ENCODE results near the gene PELO. TPM values are rescaled to one million over a fixed set of nuclear protein-coding genes. Genes with fewer than 3 reads are reported as not detected.

PELO gene
- total and polyA plus RNA-seq, 2 donors (not counting 3 experiments of a cell fraction or from before 2014, with no cell fraction given): 8.6 to 13.2 TPM

GRCh38 chr5:52767766-52768480, 19.8 kb upstream of the PELO start:
- TF ChIP-seq JUN (IDR thresholded peaks at IDR 0.05; ENCODE audit: borderline replicate concordance, insufficient read depth, insufficient read length, low read depth): no peak

GRCh38 chr5:52769061-52769460, 18.7 kb upstream of the PELO start:
- Histone ChIP-seq H3K9me3 (replicated peaks; ENCODE audit: control insufficient read depth, insufficient read depth, low read length) (no peaks in the 10 kb centered on the region), H3K27ac (ENCODE audit: insufficient read depth, low read depth, low read length) (no peak overlapping the region), H3K9ac (replicated peaks; ENCODE audit: extremely low read depth, insufficient read depth, low read length) (no peak overlapping the region), H4K20me1 (replicated peaks; ENCODE audit: control insufficient read depth, extremely low read depth, insufficient read depth, low read length) (no peaks in the 10 kb centered on the region), H3K36me3 (ENCODE audit: control insufficient read depth in 2 of 2, extremely low read depth in 1 of 2, insufficient read depth in 2 of 2, low read length in 2 of 2) (no peaks in the 10 kb centered on the region), H3K27me3 (ENCODE audit: control insufficient read depth in 2 of 2, insufficient read depth in 2 of 2, low read length in 2 of 2) (no peaks in the 10 kb centered on the region), H3K79me2 (ENCODE audit: control insufficient read depth, insufficient read depth, low read length) (no peaks in the 10 kb centered on the region), H2AFZ (ENCODE audit: low read depth, low read length) (no peak overlapping the region), H3K4me2 (ENCODE audit: insufficient read depth, low read length) (no peak overlapping the region), H3K9me1 (replicated peaks; ENCODE audit: control insufficient read depth, extremely low read depth, insufficient read depth, low read length) (no peaks in the 10 kb centered on the region), H3K4me1 (ENCODE audit: control insufficient read depth, extremely low read depth, insufficient read depth, low read length) (no peaks in the 10 kb centered on the region), H3K4me3 (replicated peaks in 1 of 3; ENCODE audit: insufficient read depth in 1 of 3, low read depth in 1 of 3, low read length in 3 of 3) (no peak overlapping the region)
- intact Hi-C loops (cut with micrococcal nuclease) (no loop called here), dilution Hi-C loops (cut with MboI; ENCODE audit: extremely low pct_ligation_motif_present, low sequenced_read_pairs) (no loop called here)
- FAIRE-seq: no peak
- BruUV-seq (replicated peaks): no TSS peak
- DNase-seq (ENCODE audit: low read depth, low spot score): no peak
- TF ChIP-seq POLR2AphosphoS5 (IDR thresholded peaks at IDR 0.05; ENCODE audit: insufficient read depth, low read depth, low read length) (no peak), POLR2A (IDR thresholded peaks at IDR 0.05; ENCODE audit: low read depth, low read length) (no peak), EZH2 (IDR thresholded peaks at IDR 0.05; ENCODE audit: borderline replicate concordance, low read depth, low read length, severe bottlenecking) (no peak), CTCF (IDR thresholded peaks at IDR 0.05; ENCODE audit: extremely low read depth in 1 of 2, insufficient read depth in 1 of 2, low read depth in 1 of 2, low read length in 2 of 2) (no peak)
- POLR2A ChIA-PET: no interaction called here
- CTCF ChIA-PET: interaction anchor here (1.9 kb wide), 1 partner anchor 10 kb away, joined by 6 read pairs; no protein-coding TSS in a partner anchor

More at GRCh38 chr5:52767766-52768480, 19.8 kb upstream of the PELO start:
- ChIA-PET POLR2A (no interaction called here), CTCF (interaction anchor here (0.9 to 1.9 kb wide), 6 partner anchors 9 to 148 kb away, joined by 3 to 6 read pairs (median 5); partner anchors contain the start of genes ITGA1 and PELO)
- Histone ChIP-seq H3K9me1 (replicated peaks; ENCODE audit: control insufficient read depth, extremely low read depth, insufficient read depth, low read length) (no peaks in the 10 kb centered on the region), H3K4me3 (replicated peaks in 1 of 3; ENCODE audit: insufficient read depth in 1 of 3, low read depth in 1 of 3, low read length in 3 of 3) (no peak overlapping the region), H3K79me2 (ENCODE audit: control insufficient read depth, insufficient read depth, low read length) (no peaks in the 10 kb centered on the region), H3K27ac (ENCODE audit: insufficient read depth, low read depth, low read length) (no peak overlapping the region), H3K4me2 (ENCODE audit: insufficient read depth, low read length) (no peak overlapping the region), H2AFZ (ENCODE audit: low read depth, low read length) (no peak overlapping the region), H4K20me1 (replicated peaks; ENCODE audit: control insufficient read depth, extremely low read depth, insufficient read depth, low read length) (no peaks in the 10 kb centered on the region), H3K9me3 (replicated peaks; ENCODE audit: control insufficient read depth, insufficient read depth, low read length) (no peaks in the 10 kb centered on the region), H3K36me3 (ENCODE audit: control insufficient read depth in 2 of 2, extremely low read depth in 1 of 2, insufficient read depth in 2 of 2, low read length in 2 of 2) (no peaks in the 10 kb centered on the region), H3K9ac (replicated peaks; ENCODE audit: extremely low read depth, insufficient read depth, low read length) (no peak overlapping the region), H3K27me3 (ENCODE audit: control insufficient read depth in 2 of 2, insufficient read depth in 2 of 2, low read length in 2 of 2) (no peaks in the 10 kb centered on the region), H3K4me1 (ENCODE audit: control insufficient read depth, extremely low read depth, insufficient read depth, low read length) (no peaks in the 10 kb centered on the region)
- dilution Hi-C loops (cut with MboI; ENCODE audit: extremely low pct_ligation_motif_present, low sequenced_read_pairs) (no loop called here), intact Hi-C loops (cut with micrococcal nuclease) (no loop called here)
- no TSS peak for BruUV-seq (replicated peaks)
- DNase-seq (ENCODE audit: low read depth, low spot score): no peak
- no peak for FAIRE-seq

All from endothelial cell of umbilical vein (primary cell).